ENCODE results near the gene KRTAP10-5. TPM values are rescaled to one million over a fixed set of nuclear protein-coding genes. Genes with fewer than 3 reads are reported as not detected.
"Not testable (repeated sequence)": the region's sequence is repeated elsewhere in the genome, so short reads cannot be mapped to it uniquely, and the experiment has no call there.

Gene KRTAP10-5
- total RNA-seq, 1 donor from 2014 or later: not detected

DNA sequence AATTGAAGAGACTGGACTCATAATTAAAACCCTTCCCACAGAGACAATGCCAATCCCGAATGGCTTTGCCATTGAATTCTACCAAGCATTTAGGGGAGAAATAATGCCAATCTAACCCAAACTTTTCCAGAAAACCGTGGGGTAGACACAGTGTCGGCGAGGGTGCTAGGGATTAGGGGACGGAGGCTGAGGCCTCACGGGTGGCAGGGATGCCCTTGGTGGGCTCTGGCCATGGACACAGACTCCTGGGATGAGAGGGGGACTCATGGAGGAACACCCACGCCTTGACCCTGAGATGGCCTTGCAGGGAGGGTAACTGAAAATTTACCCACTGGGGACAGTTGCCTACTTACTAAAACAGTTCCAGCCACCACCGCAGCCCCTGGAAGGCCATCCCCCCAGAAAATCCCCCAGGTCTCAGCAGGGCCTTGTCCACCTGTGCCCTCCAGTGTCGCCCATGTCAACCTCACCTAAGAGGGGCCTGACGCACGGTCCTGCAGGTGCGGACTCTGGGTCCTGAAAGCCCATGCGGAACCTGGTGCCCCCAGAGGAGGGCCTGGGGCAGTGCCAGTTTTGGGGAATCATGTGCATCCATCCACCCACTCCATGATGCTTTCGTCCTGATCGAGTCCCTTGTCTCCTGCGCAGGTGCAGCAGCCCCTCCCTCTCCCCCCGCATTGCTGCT is 1.9 kb downstream of the KRTAP10-5 start:
- ATAC-seq (no peak), DNase-seq (peak; percentile 15)
- Histone ChIP-seq H3K27me3 (ENCODE audit: low read depth) (no peaks in the 10 kb centered on the region), H3K9me3 (peaks cover 15% of the 10 kb centered on the region), H3K27ac (no peak overlapping the region), H3K4me3 (no peak overlapping the region), H3K36me3 (no peaks in the 10 kb centered on the region), H3K4me1 (no peaks in the 10 kb centered on the region)
- TF ChIP-seq, protein P1, sequence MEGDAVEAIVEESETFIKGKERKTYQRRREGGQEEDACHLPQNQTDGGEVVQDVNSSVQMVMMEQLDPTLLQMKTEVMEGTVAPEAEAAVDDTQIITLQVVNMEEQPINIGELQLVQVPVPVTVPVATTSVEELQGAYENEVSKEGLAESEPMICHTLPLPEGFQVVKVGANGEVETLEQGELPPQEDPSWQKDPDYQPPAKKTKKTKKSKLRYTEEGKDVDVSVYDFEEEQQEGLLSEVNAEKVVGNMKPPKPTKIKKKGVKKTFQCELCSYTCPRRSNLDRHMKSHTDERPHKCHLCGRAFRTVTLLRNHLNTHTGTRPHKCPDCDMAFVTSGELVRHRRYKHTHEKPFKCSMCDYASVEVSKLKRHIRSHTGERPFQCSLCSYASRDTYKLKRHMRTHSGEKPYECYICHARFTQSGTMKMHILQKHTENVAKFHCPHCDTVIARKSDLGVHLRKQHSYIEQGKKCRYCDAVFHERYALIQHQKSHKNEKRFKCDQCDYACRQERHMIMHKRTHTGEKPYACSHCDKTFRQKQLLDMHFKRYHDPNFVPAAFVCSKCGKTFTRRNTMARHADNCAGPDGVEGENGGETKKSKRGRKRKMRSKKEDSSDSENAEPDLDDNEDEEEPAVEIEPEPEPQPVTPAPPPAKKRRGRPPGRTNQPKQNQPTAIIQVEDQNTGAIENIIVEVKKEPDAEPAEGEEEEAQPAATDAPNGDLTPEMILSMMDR (IDR thresholded peaks at IDR 0.05): no peak
- intact Hi-C loops (cut with DNase I): no loop called here

DNA sequence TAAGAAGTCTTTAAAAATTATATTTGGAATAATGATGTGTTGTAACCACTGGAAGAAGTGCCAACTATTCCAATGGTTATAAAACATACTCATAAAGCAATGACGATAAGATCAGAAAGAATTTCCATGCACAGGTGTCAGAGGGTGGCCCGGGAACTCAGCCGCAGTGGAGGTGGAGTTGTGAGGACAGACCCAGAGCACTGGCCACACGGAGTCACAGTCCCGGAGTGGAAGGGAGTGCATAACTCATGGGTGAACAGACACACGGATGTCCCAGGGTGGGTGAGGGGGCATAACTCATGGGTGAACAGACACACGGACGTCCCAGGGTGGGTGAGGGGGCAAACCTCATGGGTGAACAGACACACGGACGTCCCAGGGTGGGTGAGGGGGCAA is 4.4 kb downstream of the KRTAP10-5 start:
- no peak overlapping the region for H3K27ac ChIP-seq
- DNase-seq: peak; percentile 26
- no peaks in the 10 kb centered on the region for H3K4me1 ChIP-seq
- H3K9me3 ChIP-seq: peaks cover 14% of the 10 kb centered on the region
- H3K4me3 ChIP-seq: no peak overlapping the region
- no peaks in the 10 kb centered on the region for H3K36me3 ChIP-seq
- intact Hi-C loops (cut with DNase I): no loop called here
- TF ChIP-seq, protein P1 (IDR thresholded peaks at IDR 0.05): no peak
- no peak for ATAC-seq
- no peaks in the 10 kb centered on the region for H3K27me3 ChIP-seq (ENCODE audit: low read depth)

- Histone ChIP-seq H3K4me1 (no peaks in the 10 kb centered on the region), H3K36me3 (no peaks in the 10 kb centered on the region), H3K4me3 (no peak overlapping the region), H3K27ac (no peak overlapping the region), H3K9me3 (peaks cover 17% of the 10 kb centered on the region), H3K27me3 (ENCODE audit: low read depth) (no peaks in the 10 kb centered on the region)
- intact Hi-C loops (cut with DNase I): no loop called here
- DNase-seq (peak; percentile 28), ATAC-seq (no peak)
- TF ChIP-seq, protein P1 (IDR thresholded peaks at IDR 0.05): no peak
Observed at GRCh38 chr21:44575307-44576024, 4.9 kb downstream of the KRTAP10-5 start.

- intact Hi-C loops (cut with DNase I): no loop called here
- DNase-seq (peak; percentile 39), ATAC-seq (no peak)
- H3K27me3 ChIP-seq (ENCODE audit: low read depth): no peaks in the 10 kb centered on the region
- no peak overlapping the region for H3K4me3 ChIP-seq
- no peaks in the 10 kb centered on the region for H3K4me1 ChIP-seq
- TF ChIP-seq, protein P1 (IDR thresholded peaks at IDR 0.05): no peak
- H3K9me3 ChIP-seq: peaks cover 17% of the 10 kb centered on the region
- H3K36me3 ChIP-seq: no peaks in the 10 kb centered on the region
- no peak overlapping the region for H3K27ac ChIP-seq
Observed at GRCh38 chr21:44574457-44575306, 5.7 kb downstream of the KRTAP10-5 start.

- H3K27me3 ChIP-seq (ENCODE audit: low read depth); H3K36me3 ChIP-seq; H3K27ac ChIP-seq; ATAC-seq; intact Hi-C loops (cut with DNase I); H3K4me1 ChIP-seq; H3K4me3 ChIP-seq: not testable (repeated sequence)
- H3K9me3 ChIP-seq: peaks cover 17% of the 10 kb centered on the region
- DNase-seq: peak; percentile 22
Observed at GRCh38 chr21:44573630-44574456, 6.6 kb downstream of the KRTAP10-5 start, which contains the start of gene KRTAP10-4. Gene KRTAP10-4 (plus strand): TSS chr21:44573729. CDS start chr21:44573759, 30 bp downstream.
